Measurements from ENCODE around the gene HOXA3. TPM values are rescaled to one million over a fixed set of nuclear protein-coding genes. Genes with fewer than 3 reads are reported as not detected.
A peak's percentile ranks its signal among the peaks of the same experiment; 100 is the strongest.

The HOXA3 gene
- total RNA-seq, 1 donor from 2014 or later = not detected

DNA sequence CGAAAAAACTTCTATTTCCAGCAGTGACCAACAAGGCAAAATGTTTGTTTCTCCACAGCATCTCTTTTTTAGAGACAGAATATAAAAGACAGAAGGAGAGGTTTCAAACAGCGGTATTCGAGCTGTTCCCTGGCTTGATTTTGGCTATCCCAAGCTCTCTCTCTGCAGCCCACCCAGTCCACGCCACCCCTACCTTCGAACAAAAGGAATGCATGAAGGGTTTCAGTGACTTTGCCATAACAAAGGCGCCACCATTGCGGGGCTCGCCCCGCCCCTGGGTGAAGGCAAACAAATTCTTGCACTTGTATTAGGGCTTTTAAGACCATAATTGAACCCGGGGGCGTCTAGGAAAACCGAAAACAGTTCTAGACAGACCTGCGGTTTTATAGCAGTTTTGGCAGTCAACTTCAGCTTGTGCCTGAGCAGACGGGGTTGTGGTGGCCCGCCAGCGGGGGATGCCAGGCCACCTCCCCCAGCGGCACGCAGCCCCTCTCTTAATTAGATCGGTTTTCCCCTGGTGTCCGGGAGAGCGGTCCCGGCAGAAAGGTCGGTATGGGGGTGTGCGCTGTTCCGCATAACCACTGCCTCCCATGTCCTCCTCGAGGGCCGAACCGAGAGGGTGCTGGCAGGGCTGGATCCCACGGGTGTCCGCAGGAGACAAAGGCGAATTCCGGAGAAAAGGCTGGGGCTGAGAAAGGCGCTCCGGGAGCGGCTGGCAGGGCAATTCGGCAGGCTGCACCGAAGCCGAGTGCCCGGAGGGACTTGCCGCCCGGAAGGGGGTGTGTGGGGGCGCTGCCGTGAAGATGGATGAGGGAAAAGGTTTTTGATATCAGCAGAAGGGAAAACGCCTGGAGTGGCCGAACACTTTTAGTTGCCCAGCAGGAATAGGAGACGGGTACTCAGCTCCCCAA lies 35.3 kb upstream of the HOXA3 start:
- H3K4me3 Mint-ChIP-seq = no peak overlapping the region
- H3F3A ChIP-seq (ENCODE audit: low read depth) = peaks cover 15% of the 10 kb centered on the region
- H3K36me3 Mint-ChIP-seq = no peaks in the 10 kb centered on the region
- TF ChIP-seq, protein P1, sequence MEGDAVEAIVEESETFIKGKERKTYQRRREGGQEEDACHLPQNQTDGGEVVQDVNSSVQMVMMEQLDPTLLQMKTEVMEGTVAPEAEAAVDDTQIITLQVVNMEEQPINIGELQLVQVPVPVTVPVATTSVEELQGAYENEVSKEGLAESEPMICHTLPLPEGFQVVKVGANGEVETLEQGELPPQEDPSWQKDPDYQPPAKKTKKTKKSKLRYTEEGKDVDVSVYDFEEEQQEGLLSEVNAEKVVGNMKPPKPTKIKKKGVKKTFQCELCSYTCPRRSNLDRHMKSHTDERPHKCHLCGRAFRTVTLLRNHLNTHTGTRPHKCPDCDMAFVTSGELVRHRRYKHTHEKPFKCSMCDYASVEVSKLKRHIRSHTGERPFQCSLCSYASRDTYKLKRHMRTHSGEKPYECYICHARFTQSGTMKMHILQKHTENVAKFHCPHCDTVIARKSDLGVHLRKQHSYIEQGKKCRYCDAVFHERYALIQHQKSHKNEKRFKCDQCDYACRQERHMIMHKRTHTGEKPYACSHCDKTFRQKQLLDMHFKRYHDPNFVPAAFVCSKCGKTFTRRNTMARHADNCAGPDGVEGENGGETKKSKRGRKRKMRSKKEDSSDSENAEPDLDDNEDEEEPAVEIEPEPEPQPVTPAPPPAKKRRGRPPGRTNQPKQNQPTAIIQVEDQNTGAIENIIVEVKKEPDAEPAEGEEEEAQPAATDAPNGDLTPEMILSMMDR (IDR thresholded peaks at IDR 0.05) = no peak
- peak; percentile 96 for TF ChIP-seq EZH2phosphoT487 (IDR thresholded peaks at IDR 0.05)
- TF ChIP-seq EZH2 (IDR thresholded peaks at IDR 0.05) = peak; percentile 88
- DNase-seq (ENCODE audit: low spot score) = no peak
- no peak overlapping the region for H3K9ac ChIP-seq
- H3K9me3 ChIP-seq (ENCODE audit: low read depth) = no peaks in the 10 kb centered on the region
- no peaks in the 10 kb centered on the region for H3K36me3 ChIP-seq
- no peak overlapping the region for H2AFZ ChIP-seq (replicated peaks)
- H3K9me3 Mint-ChIP-seq = peaks cover 21% of the 10 kb centered on the region
- H3K4me2 ChIP-seq = no peak overlapping the region
- no peaks in the 10 kb centered on the region for H3K79me2 ChIP-seq (ENCODE audit: low read depth)
- no peak overlapping the region for H3K27ac Mint-ChIP-seq
- H3K4me1 Mint-ChIP-seq = peaks cover 10% of the 10 kb centered on the region
- peaks cover 13% of the 10 kb centered on the region for H3K4me1 ChIP-seq
- no peak overlapping the region for H3K27ac ChIP-seq
- H3K27me3 ChIP-seq = peaks cover 100% of the 10 kb centered on the region
- H3K4me3 ChIP-seq = no peak overlapping the region
- peaks cover 98% of the 10 kb centered on the region for H4K20me1 ChIP-seq (ENCODE audit: low read depth)
- H3K27me3 Mint-ChIP-seq (ENCODE audit: insufficient read depth, low read depth) = peaks cover 92% of the 10 kb centered on the region

DNA sequence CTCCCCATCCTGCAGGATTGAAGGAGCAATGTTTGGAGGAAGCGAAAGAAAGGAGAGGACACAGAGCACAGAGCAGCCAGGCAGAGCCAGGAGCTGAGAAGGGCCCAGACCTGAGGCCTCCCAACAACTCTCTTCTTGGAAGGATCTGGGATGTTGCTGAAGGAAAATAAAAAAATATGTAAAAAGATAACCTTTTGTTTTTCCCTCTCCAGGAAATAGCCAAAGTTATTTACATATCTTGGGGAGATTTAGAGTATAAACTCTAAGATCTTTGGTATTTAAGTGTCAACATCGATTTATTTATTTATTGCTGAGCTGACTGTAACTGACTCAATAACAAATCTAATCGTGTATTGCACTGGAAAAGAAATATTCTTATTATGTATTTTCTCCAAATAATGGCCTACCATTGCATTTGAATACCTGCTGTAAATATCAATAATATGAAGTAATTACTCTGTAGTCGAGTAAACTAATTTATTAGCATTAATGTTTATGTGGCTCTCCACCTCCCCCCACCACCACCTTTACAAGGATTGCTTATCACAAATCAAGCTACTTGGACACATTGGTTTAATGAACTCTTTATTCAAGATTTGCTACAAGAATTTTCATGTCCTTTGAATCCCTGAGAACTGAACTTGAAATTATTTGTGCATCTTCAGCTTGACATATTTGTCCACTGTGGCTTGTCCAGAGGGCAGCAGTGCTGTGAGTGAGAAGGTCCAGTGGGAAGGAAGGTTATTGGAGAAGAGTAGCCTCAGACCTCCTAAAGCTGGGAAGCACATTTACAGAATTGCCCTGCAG lies 34.5 kb upstream of the HOXA3 start:
- TF ChIP-seq, protein P1 (IDR thresholded peaks at IDR 0.05) = no peak
- TF ChIP-seq EZH2phosphoT487 (IDR thresholded peaks at IDR 0.05) (no peak), EZH2 (IDR thresholded peaks at IDR 0.05) (peak; percentile 1)
- Mint-ChIP-seq H3K27ac (no peak overlapping the region), H3K27me3 (ENCODE audit: insufficient read depth, low read depth) (peaks cover 94% of the 10 kb centered on the region), H3K9me3 (peaks cover 22% of the 10 kb centered on the region), H3K4me1 (peaks cover 10% of the 10 kb centered on the region), H3K4me3 (no peak overlapping the region), H3K36me3 (no peaks in the 10 kb centered on the region)
- Histone ChIP-seq H3K79me2 (ENCODE audit: low read depth) (no peaks in the 10 kb centered on the region), H4K20me1 (ENCODE audit: low read depth) (peaks cover 100% of the 10 kb centered on the region), H3K27ac (no peak overlapping the region), H3K4me1 (peaks cover 14% of the 10 kb centered on the region), H3K9ac (no peak overlapping the region), H3K27me3 (peaks cover 100% of the 10 kb centered on the region), H3K9me3 (ENCODE audit: low read depth) (no peaks in the 10 kb centered on the region), H3F3A (ENCODE audit: low read depth) (peaks cover 17% of the 10 kb centered on the region), H3K36me3 (no peaks in the 10 kb centered on the region), H3K4me3 (no peak overlapping the region), H3K4me2 (no peak overlapping the region), H2AFZ (replicated peaks) (no peak overlapping the region)
- no peak for DNase-seq (ENCODE audit: low spot score)

DNA sequence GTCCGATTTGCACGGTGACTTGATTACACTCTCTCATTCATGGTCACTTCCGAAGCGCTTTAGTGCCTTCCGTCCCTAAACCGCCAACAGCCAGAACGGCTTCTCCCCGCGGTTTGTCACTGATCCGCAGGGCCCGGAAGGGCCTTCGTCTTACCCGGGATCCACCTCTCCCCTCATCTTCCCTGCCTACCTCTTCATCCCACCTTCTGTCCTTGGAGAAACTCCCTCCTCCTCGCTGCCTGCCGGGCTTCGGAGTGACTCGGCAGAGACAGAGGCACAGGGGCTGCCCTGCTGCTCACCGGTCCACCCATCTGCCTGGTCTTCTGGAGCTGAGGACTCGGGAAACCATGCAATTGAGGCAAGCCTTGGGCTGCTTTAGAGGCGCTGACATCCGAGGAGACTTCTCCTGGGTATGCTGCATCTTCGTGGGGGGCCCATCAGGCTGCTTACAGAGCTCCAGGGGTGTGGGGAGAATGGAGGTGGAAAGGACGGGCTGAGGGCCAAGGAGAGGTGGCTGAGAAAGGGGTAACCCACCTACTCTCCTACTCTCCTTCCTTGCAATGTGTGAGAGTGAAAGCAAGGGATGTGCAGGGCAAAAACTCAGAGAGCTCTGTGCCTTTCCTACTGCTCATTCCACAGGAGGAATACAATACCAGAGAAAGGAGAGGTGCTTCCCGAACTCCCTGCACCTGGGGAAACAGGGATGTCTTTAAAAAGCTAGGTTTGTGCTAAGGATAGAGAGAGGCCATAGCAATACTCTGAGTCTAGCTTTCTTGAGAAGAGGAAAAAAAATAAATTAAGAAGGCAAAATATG lies 33.7 kb upstream of the HOXA3 start:
- Histone ChIP-seq H3K79me2 (ENCODE audit: low read depth) (no peaks in the 10 kb centered on the region), H3K9ac (no peak overlapping the region), H3K4me3 (no peak overlapping the region), H3K4me2 (no peak overlapping the region), H3K4me1 (peaks cover 14% of the 10 kb centered on the region), H3K9me3 (ENCODE audit: low read depth) (no peaks in the 10 kb centered on the region), H2AFZ (replicated peaks) (no peak overlapping the region), H3K36me3 (no peaks in the 10 kb centered on the region), H3F3A (ENCODE audit: low read depth) (peaks cover 17% of the 10 kb centered on the region), H3K27me3 (peaks cover 100% of the 10 kb centered on the region), H4K20me1 (ENCODE audit: low read depth) (peaks cover 100% of the 10 kb centered on the region), H3K27ac (no peak overlapping the region)
- TF ChIP-seq EZH2phosphoT487 (IDR thresholded peaks at IDR 0.05) (peak; percentile 63), EZH2 (IDR thresholded peaks at IDR 0.05) (peak; percentile 54)
- TF ChIP-seq, protein P1 (IDR thresholded peaks at IDR 0.05) = no peak
- H3K4me1 Mint-ChIP-seq = peaks cover 10% of the 10 kb centered on the region
- no peaks in the 10 kb centered on the region for H3K36me3 Mint-ChIP-seq
- H3K4me3 Mint-ChIP-seq = no peak overlapping the region
- peaks cover 17% of the 10 kb centered on the region for H3K9me3 Mint-ChIP-seq
- no peak overlapping the region for H3K27ac Mint-ChIP-seq
- peaks cover 94% of the 10 kb centered on the region for H3K27me3 Mint-ChIP-seq (ENCODE audit: insufficient read depth, low read depth)
- DNase-seq (ENCODE audit: low spot score) = no peak

Data from neural progenitor cell (in vitro differentiated cells).